HepG2 (cell line): ENCODE measurements around the gene PKDREJ. TPM values are rescaled to one million over a fixed set of nuclear protein-coding genes. Genes with fewer than 3 reads are reported as not detected.
A peak's percentile ranks its signal among the peaks of the same experiment; 100 is the strongest.

Source experiments
- ATAC-seq: fragments of 200-7000 bp; cut with Tn5 transposase; 3 replicates; pipeline ENCODE4 v1.9.1; 2020; ENCODE audit warnings: mild to moderate bottlenecking, moderate library complexity
- BruUV-seq: library from RNA; stranded (reverse); fragments of 400-500 nt; replicated peaks from 2 replicates; lab custom pipeline; 2021; lab: Mats Ljungman, UMichigan
- CTCF ChIA-PET: fragments of 300-600 bp; formaldehyde crosslinking; extraction: SDS; loops from one replicate; lab custom pipeline; 2021; ENCODE audit warnings: low total read pairs, inconsistent platforms, low intra/inter-chr PET ratio; lab: Yijun Ruan, JAX
- POLR2A ChIA-PET: fragments of 350-600 bp; sonication (Branson Sonifier 250); formaldehyde crosslinking; loops from one replicate; lab custom pipeline; 2020; ENCODE audit warnings: antibody characterized with exemption, inconsistent platforms; lab: Yijun Ruan, JAX
- DNase-seq: peaks from one replicate; pipeline ENCODE4 v3.0.0-alpha.2; 2015; ENCODE audit warnings: low spot score
- FAIRE-seq: peaks from 3 replicates; lab custom pipeline; 2011; peaks lifted over from hg19 to GRCh38; lab: Jason Lieb, UNC
- H2AFZ ChIP-seq: one replicate; pipeline ENCODE4 v1.6.1; 2011; ENCODE audit warnings: low read length, inconsistent platforms
- H3K27ac ChIP-seq: fragments of 300-600 bp; 3 replicates; pipeline ENCODE4 v1.8.0; 2011; ENCODE audit warnings: mixed run types, mild to moderate bottlenecking, mixed read lengths, low read length, inconsistent platforms; ENCODE audit not compliant: insufficient read depth; ENCODE audit errors: extremely low read length
- H3K27me3 ChIP-seq, 2 experiments: fragments of 200-600 bp in 1 of 2; 2 replicates in 1 of 2; 3 replicates in 1 of 2; pipeline versions ENCODE4 v1.6.0 to v1.8.0; 2011; ENCODE audit warnings: low read length in 2 of 2, mild to moderate bottlenecking in 2 of 2, moderate library complexity in 2 of 2, inconsistent platforms in 1 of 2; ENCODE audit not compliant: insufficient read depth in 2 of 2, control insufficient read depth in 1 of 2
- H3K36me3 ChIP-seq, 2 experiments: fragments of 200-600 bp in 1 of 2; replicated peaks in 1 of 2; 2 replicates in 1 of 2; 3 replicates in 1 of 2; pipeline versions ENCODE4 v1.5.1 to v1.8.0; 2011; ENCODE audit warnings: low read length in 2 of 2, inconsistent platforms in 1 of 2; ENCODE audit not compliant: insufficient read depth in 2 of 2, control insufficient read depth in 1 of 2
- H3K4me1 ChIP-seq: 2 replicates; pipeline ENCODE4 v1.5.1; 2012; ENCODE audit warnings: low read length, inconsistent platforms; ENCODE audit not compliant: insufficient read depth
- H3K4me2 ChIP-seq: 2 replicates; pipeline ENCODE4 v1.6.0; 2011; ENCODE audit warnings: low read depth, low read length, inconsistent platforms
- H3K4me3 ChIP-seq, 3 experiments: fragments of 200-600 bp in 1 of 3; sonication (generic), shearing (Covaris generic) in 1 of 3; replicated peaks in 1 of 3; 2 replicates each; pipeline ENCODE4 v1.5.1; 2011 to 2016; ENCODE audit warnings: low read length in 3 of 3, inconsistent platforms in 2 of 3, low read depth in 2 of 3, mild to moderate bottlenecking in 2 of 3, control low read depth in 1 of 3, mixed read lengths in 1 of 3; ENCODE audit not compliant: insufficient read depth in 1 of 3
- H3K79me2 ChIP-seq: one replicate; pipeline ENCODE4 v1.6.1; 2011; ENCODE audit warnings: low read length, inconsistent platforms; ENCODE audit not compliant: insufficient read depth
- H3K9ac ChIP-seq: 2 replicates; pipeline ENCODE4 v1.6.0; 2011; ENCODE audit warnings: mild to moderate bottlenecking, low read depth, low read length, inconsistent platforms; ENCODE audit not compliant: insufficient read depth
- H3K9me3 ChIP-seq: 2 replicates; pipeline ENCODE4 v1.5.1; 2012; ENCODE audit warnings: mild to moderate bottlenecking, low read length
- H4K20me1 ChIP-seq: 2 replicates; pipeline ENCODE4 v1.6.0; 2011; ENCODE audit warnings: inconsistent platforms, mild to moderate bottlenecking, low read length, moderate library complexity; ENCODE audit not compliant: insufficient read depth
- DR1 ChIP-seq: sonication (generic); formaldehyde crosslinking; IDR thresholded peaks from 2 replicates; pipeline ENCODE4 v1.8.0; 2021; ENCODE audit warnings: mild to moderate bottlenecking, missing genetic modification reagents, inconsistent platforms
- ESRRA ChIP-seq: sonication (generic); formaldehyde crosslinking; IDR thresholded peaks from 2 replicates; pipeline ENCODE4 v1.5.1; 2020; ENCODE audit warnings: mild to moderate bottlenecking, low read depth, missing genetic modification reagents
- ZNF549 ChIP-seq: sonication (generic); formaldehyde crosslinking; IDR thresholded peaks from 2 replicates; pipeline ENCODE4 v1.5.0; 2020; ENCODE audit warnings: missing genetic modification reagents
- ZSCAN12 ChIP-seq: sonication (generic); formaldehyde crosslinking; IDR thresholded peaks from 2 replicates; pipeline ENCODE4 v1.9.0; 2021; ENCODE audit warnings: mild to moderate bottlenecking, missing genetic modification reagents
- WGBS: methylation state at CpG from one replicate; pipeline ENCODE4 v1.1.6; 2017; ENCODE audit warnings: low lambda C conversion rate; 5-methylcytosine and 5-hydroxymethylcytosine counted together
- in situ Hi-C: cut with HindIII; loops from 2 replicates; pipeline ENCODE4 v1.10.0; 2017; ENCODE audit warnings: low pct_unique_long_range_greater_than_20kb; ENCODE audit not compliant: extremely low pct_ligation_motif_present
- intact Hi-C: fragments of 100-400 bp; cut with micrococcal nuclease; formaldehyde crosslinking; loops from one replicate; pipeline ENCODE4 v1.10.0; 2022; ENCODE audit not compliant: unreplicated experiment
- polyA plus RNA-seq, 8 experiments: library from polyadenylated mRNA; depleted of rRNA in 3 of 8; stranded (reverse) in 7 of 8; unstranded in 1 of 8; fragments of >200 nt; fragmentation: Illumina TruSeq in 4 of 8; extraction: Trizol in 4 of 8; gene quantifications; 2 replicates each; pipeline versions ENCODE4 v1.2.1 to v1.2.3, GENCODE V29; 2011 to 2016; ENCODE audit warnings: low read depth in 4 of 8, missing spikeins in 1 of 8, mixed read lengths in 1 of 8; ENCODE audit not compliant: insufficient read depth in 1 of 8
- total RNA-seq, 5 experiments: library from RNA; depleted of rRNA; stranded (reverse); fragments of >200 nt; fragmentation: Illumina TruSeq; extraction: Trizol; gene quantifications; 2 replicates each; pipeline ENCODE4 v1.2.3, GENCODE V29; 2016; ENCODE audit warnings: low read depth in 1 of 5
- TF ChIP-seq, protein P1 (sequence below): sonication (generic); formaldehyde crosslinking; IDR thresholded peaks from 2 replicates; pipeline ENCODE4 v1.9.0; 2021; ENCODE audit warnings: mild to moderate bottlenecking, missing genetic modification reagents
- TF ChIP-seq, protein P2 (sequence below): sonication (generic); formaldehyde crosslinking; IDR thresholded peaks from 2 replicates; pipeline ENCODE4 v1.9.0; 2021; ENCODE audit warnings: missing genetic modification reagents, mild to moderate bottlenecking, borderline replicate concordance
- TF ChIP-seq, protein P3 (sequence below): sonication (generic); formaldehyde crosslinking; IDR thresholded peaks from 2 replicates; pipeline ENCODE4 v1.5.0; 2020; ENCODE audit warnings: mild to moderate bottlenecking, missing genetic modification reagents, moderate library complexity

Gene PKDREJ
- total and polyA plus RNA-seq, 2 of the 13 experiments (the other 11 are each of a cell fraction or from before 2014, with no cell fraction given) = not detected

DNA sequence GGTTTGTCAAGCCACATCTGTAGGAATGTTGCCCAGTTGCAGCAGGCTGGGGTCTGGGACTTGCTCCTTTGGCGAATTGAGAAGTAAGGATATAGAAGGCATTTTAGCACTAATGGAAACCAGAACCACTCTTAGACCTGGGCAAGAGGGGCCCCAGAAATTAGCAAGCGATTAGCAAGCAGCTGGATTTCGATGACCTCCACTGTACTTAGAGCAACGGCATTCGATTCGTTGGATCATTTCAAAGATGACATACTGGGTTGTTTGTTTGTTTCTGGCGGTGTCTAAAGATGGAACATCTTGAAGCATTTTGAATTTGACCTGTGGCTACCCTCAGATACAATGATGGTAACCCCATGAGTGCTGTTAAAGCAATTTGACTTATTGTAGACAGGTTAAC is 11.9 kb downstream of the PKDREJ start:
- Histone ChIP-seq H2AFZ (no peak overlapping the region), H3K4me3 (peak overlapping the region; percentile 70 to 95 (median 89)), H3K4me2 (peak overlapping the region; percentile 83), H3K27ac (peak overlapping the region; percentile 85), H4K20me1 (no peaks in the 10 kb centered on the region), H3K4me1 (peaks cover 55% of the 10 kb centered on the region), H3K27me3 (no peaks in the 10 kb centered on the region), H3K79me2 (peaks cover 4% of the 10 kb centered on the region)
- no peak for ATAC-seq
- no TSS peak for BruUV-seq
- WGBS = 17% methylated on average over 7 of the region's 7 CpGs
- ChIA-PET POLR2A (interaction anchor here (0.9 to 7.2 kb wide), 5 partner anchors 14 to 245 kb away, joined by 3 to 83 read pairs (median 4); partner anchors contain the start of genes GTSE1 and TTC38), CTCF (no interaction called here)
- in situ Hi-C loops = no loop called here
- FAIRE-seq = no peak
- TF ChIP-seq, protein P1, sequence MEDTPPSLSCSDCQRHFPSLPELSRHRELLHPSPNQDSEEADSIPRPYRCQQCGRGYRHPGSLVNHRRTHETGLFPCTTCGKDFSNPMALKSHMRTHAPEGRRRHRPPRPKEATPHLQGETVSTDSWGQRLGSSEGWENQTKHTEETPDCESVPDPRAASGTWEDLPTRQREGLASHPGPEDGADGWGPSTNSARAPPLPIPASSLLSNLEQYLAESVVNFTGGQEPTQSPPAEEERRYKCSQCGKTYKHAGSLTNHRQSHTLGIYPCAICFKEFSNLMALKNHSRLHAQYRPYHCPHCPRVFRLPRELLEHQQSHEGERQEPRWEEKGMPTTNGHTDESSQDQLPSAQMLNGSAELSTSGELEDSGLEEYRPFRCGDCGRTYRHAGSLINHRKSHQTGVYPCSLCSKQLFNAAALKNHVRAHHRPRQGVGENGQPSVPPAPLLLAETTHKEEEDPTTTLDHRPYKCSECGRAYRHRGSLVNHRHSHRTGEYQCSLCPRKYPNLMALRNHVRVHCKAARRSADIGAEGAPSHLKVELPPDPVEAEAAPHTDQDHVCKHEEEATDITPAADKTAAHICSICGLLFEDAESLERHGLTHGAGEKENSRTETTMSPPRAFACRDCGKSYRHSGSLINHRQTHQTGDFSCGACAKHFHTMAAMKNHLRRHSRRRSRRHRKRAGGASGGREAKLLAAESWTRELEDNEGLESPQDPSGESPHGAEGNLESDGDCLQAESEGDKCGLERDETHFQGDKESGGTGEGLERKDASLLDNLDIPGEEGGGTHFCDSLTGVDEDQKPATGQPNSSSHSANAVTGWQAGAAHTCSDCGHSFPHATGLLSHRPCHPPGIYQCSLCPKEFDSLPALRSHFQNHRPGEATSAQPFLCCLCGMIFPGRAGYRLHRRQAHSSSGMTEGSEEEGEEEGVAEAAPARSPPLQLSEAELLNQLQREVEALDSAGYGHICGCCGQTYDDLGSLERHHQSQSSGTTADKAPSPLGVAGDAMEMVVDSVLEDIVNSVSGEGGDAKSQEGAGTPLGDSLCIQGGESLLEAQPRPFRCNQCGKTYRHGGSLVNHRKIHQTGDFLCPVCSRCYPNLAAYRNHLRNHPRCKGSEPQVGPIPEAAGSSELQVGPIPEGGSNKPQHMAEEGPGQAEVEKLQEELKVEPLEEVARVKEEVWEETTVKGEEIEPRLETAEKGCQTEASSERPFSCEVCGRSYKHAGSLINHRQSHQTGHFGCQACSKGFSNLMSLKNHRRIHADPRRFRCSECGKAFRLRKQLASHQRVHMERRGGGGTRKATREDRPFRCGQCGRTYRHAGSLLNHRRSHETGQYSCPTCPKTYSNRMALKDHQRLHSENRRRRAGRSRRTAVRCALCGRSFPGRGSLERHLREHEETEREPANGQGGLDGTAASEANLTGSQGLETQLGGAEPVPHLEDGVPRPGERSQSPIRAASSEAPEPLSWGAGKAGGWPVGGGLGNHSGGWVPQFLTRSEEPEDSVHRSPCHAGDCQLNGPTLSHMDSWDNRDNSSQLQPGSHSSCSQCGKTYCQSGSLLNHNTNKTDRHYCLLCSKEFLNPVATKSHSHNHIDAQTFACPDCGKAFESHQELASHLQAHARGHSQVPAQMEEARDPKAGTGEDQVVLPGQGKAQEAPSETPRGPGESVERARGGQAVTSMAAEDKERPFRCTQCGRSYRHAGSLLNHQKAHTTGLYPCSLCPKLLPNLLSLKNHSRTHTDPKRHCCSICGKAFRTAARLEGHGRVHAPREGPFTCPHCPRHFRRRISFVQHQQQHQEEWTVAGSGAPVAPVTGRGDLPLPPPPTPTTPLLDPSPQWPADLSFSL (CRISPR knock-in tag) = 0 out of 2 replicates have a peak, but pooled peaks have one; percentile 4
- TF ChIP-seq ESRRA (CRISPR knock-in tag) = no peak
- TF ChIP-seq ZNF549 (CRISPR knock-in tag) = no peak
- TF ChIP-seq, protein P2, sequence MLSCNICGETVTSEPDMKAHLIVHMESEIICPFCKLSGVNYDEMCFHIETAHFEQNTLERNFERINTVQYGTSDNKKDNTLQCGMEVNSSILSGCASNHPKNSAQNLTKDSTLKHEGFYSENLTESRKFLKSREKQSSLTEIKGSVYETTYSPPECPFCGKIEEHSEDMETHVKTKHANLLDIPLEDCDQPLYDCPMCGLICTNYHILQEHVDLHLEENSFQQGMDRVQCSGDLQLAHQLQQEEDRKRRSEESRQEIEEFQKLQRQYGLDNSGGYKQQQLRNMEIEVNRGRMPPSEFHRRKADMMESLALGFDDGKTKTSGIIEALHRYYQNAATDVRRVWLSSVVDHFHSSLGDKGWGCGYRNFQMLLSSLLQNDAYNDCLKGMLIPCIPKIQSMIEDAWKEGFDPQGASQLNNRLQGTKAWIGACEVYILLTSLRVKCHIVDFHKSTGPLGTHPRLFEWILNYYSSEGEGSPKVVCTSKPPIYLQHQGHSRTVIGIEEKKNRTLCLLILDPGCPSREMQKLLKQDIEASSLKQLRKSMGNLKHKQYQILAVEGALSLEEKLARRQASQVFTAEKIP = no peak
- no peak for TF ChIP-seq ZSCAN12 (CRISPR knock-in tag)
- TF ChIP-seq, protein P3, sequence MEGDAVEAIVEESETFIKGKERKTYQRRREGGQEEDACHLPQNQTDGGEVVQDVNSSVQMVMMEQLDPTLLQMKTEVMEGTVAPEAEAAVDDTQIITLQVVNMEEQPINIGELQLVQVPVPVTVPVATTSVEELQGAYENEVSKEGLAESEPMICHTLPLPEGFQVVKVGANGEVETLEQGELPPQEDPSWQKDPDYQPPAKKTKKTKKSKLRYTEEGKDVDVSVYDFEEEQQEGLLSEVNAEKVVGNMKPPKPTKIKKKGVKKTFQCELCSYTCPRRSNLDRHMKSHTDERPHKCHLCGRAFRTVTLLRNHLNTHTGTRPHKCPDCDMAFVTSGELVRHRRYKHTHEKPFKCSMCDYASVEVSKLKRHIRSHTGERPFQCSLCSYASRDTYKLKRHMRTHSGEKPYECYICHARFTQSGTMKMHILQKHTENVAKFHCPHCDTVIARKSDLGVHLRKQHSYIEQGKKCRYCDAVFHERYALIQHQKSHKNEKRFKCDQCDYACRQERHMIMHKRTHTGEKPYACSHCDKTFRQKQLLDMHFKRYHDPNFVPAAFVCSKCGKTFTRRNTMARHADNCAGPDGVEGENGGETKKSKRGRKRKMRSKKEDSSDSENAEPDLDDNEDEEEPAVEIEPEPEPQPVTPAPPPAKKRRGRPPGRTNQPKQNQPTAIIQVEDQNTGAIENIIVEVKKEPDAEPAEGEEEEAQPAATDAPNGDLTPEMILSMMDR (CRISPR knock-in tag) = no peak
- TF ChIP-seq DR1 (CRISPR knock-in tag) = no peak
- TF ChIP-seq, all 625 proteins: peak for 1
- 0 out of 5 replicates have a peak, but pooled peaks cover 0 to 2% of the 10 kb centered on the region in 2 experiments for H3K36me3 ChIP-seq
- DNase-seq = no peak
- intact Hi-C loops = loop anchor here (2.0 kb wide), 1 partner anchor 16 kb away; no protein-coding TSS in a partner anchor
- no peaks in the 10 kb centered on the region for H3K9me3 ChIP-seq
- H3K9ac ChIP-seq = peak overlapping the region; percentile 88
